Cardiac muscle cell (in vitro differentiated cells and primary cell): Measurements from ENCODE around the gene ENG. TPM values are rescaled to one million over a fixed set of nuclear protein-coding genes. Genes with fewer than 3 reads are reported as not detected.

ENCODE experiments used
- DNase-seq, 2 donors: peaks; one replicate each; pipeline versions ENCODE4 v3.0.0 to v3.0.0-alpha.2; 2010 to 2017; ENCODE audit warnings: low read depth in 1 of 2, low spot score in 1 of 2
- H3K27ac ChIP-seq: fragments of 200-600 bp; sonication (generic); 2 replicates; pipeline ENCODE4 v1.5.1; 2016
- H3K27me3 ChIP-seq: fragments of 200-600 bp; sonication (generic); 2 replicates; pipeline ENCODE4 v1.6.0; 2016; ENCODE audit warnings: control low read depth
- H3K36me3 ChIP-seq: fragments of 200-600 bp; sonication (generic); 2 replicates; pipeline ENCODE4 v1.5.1; 2016; ENCODE audit warnings: control low read depth
- H3K4me1 ChIP-seq: fragments of 200-600 bp; sonication (generic); 2 replicates; pipeline ENCODE4 v1.8.1; 2017; ENCODE audit warnings: low read depth, mild to moderate bottlenecking, mixed run types
- H3K4me3 ChIP-seq: fragments of 200-600 bp; sonication (generic); 2 replicates; pipeline ENCODE4 v1.5.1; 2016; ENCODE audit warnings: mild to moderate bottlenecking
- H3K9me3 ChIP-seq: fragments of 200-600 bp; sonication (generic); 2 replicates; pipeline ENCODE4 v1.5.1; 2017; ENCODE audit warnings: low read depth, mild to moderate bottlenecking, control low read depth
- polyA plus RNA-seq: library from polyadenylated mRNA; unstranded; fragments of >200 nt; fragmentation: Nextera tagmentation; extraction: Ambion mirVana; gene quantifications from 2 replicates; pipeline ENCODE4 v1.2.1, GENCODE V29; 2016
- total RNA-seq: library from RNA; depleted of rRNA; stranded (reverse); fragments of >200 nt; gene quantifications from 2 replicates; pipeline ENCODE4 v1.2.3, GENCODE V29; 2016
- TF ChIP-seq, protein P1 (sequence below): IDR thresholded peaks from 2 replicates; pipeline ENCODE4 v1.5.1; 2012; ENCODE audit warnings: low read depth, mild to moderate bottlenecking, low read length

ENG gene
- total and polyA plus RNA-seq, 2 experiments from 2014 or later: 12.6 to 15.8 TPM

DNA sequence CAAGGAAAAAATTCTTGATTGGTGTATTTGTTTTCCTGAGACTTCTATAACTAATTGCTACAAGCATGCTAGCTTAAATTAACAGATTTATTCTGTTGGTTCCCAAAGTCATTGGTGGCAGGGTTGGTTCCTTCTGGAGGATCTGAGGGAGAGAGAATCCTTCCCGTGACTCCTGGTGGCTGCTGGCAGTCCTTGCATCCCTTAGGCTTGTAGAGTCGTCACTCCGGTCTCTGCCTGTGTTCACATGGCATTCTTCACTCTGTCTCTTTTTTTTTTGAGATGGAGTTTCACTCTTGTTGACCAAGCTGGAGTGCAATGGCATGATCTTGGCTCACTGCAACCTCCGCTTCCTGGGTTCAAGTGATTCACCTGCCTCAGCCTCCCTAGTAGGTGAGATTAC lies 63.4 kb downstream of the ENG start:
- no peak for DNase-seq
- peaks cover 4% of the 10 kb centered on the region for H3K4me1 ChIP-seq
- H3K9me3 ChIP-seq: no peaks in the 10 kb centered on the region
- peaks cover 47% of the 10 kb centered on the region for H3K36me3 ChIP-seq
- TF ChIP-seq, protein P1, sequence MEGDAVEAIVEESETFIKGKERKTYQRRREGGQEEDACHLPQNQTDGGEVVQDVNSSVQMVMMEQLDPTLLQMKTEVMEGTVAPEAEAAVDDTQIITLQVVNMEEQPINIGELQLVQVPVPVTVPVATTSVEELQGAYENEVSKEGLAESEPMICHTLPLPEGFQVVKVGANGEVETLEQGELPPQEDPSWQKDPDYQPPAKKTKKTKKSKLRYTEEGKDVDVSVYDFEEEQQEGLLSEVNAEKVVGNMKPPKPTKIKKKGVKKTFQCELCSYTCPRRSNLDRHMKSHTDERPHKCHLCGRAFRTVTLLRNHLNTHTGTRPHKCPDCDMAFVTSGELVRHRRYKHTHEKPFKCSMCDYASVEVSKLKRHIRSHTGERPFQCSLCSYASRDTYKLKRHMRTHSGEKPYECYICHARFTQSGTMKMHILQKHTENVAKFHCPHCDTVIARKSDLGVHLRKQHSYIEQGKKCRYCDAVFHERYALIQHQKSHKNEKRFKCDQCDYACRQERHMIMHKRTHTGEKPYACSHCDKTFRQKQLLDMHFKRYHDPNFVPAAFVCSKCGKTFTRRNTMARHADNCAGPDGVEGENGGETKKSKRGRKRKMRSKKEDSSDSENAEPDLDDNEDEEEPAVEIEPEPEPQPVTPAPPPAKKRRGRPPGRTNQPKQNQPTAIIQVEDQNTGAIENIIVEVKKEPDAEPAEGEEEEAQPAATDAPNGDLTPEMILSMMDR: no peak
- no peak overlapping the region for H3K27ac ChIP-seq
- no peak overlapping the region for H3K4me3 ChIP-seq
- H3K27me3 ChIP-seq: no peaks in the 10 kb centered on the region

DNA sequence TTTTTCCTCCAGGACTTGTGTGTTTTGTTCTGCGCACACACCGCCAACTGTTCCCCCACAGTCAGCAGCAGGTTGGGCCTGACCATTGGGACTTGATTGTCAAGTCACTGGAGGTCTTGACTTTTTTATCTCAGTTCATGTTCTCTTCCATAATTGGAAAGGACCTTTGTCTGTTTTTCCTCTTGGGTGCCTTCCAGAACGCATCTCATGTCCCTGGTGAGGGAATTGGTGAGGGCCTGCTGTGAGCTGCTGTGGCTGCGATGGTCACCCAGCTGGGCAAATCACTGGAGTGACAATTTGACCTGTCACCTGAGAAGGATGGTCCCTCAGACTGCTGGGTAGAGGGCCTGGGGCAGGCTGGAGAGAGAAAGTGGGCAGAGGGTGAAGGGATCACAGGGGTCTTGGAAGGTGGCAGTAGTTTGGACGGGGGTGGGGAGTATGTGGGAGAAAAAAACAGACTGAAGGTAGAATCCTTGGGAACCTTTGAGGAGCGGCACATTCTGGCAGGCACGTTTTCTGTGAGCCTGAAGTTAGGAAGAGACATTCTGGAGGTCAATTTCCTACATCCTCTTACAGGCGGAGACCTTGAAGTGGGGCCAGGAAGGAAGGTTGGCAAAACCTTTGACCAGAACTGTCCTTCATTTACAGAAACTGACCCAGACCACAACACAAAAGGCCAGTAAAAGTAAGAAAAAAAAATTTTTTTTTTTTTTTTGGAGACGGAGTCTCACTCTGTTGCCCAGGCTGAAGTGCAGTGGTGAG lies 64.2 kb downstream of the ENG start:
- Histone ChIP-seq H3K9me3 (no peaks in the 10 kb centered on the region), H3K27me3 (no peaks in the 10 kb centered on the region), H3K4me1 (peaks cover 4% of the 10 kb centered on the region), H3K27ac (peak overlapping the region; percentile 63), H3K4me3 (no peak overlapping the region), H3K36me3 (peaks cover 47% of the 10 kb centered on the region)
- TF ChIP-seq, protein P1: no peak
- no peak for DNase-seq

DNA sequence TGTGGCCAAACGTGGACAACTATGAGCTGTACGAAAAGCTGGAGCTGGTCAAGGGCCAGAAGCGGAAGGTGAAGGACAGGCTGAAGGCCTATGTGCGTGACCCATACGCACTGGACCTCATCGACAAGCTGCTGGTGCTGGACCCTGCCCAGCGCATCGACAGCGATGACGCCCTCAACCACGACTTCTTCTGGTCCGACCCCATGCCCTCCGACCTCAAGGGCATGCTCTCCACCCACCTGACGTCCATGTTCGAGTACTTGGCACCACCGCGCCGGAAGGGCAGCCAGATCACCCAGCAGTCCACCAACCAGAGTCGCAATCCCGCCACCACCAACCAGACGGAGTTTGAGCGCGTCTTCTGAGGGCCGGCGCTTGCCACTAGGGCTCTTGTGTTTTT lies 65.3 kb downstream of the ENG start:
- H3K27me3 ChIP-seq: no peaks in the 10 kb centered on the region
- TF ChIP-seq, protein P1: no peak
- no peaks in the 10 kb centered on the region for H3K9me3 ChIP-seq
- no peak overlapping the region for H3K27ac ChIP-seq
- no peak overlapping the region for H3K4me3 ChIP-seq
- no peak for DNase-seq
- peaks cover 47% of the 10 kb centered on the region for H3K36me3 ChIP-seq
- H3K4me1 ChIP-seq: peaks cover 4% of the 10 kb centered on the region

DNA sequence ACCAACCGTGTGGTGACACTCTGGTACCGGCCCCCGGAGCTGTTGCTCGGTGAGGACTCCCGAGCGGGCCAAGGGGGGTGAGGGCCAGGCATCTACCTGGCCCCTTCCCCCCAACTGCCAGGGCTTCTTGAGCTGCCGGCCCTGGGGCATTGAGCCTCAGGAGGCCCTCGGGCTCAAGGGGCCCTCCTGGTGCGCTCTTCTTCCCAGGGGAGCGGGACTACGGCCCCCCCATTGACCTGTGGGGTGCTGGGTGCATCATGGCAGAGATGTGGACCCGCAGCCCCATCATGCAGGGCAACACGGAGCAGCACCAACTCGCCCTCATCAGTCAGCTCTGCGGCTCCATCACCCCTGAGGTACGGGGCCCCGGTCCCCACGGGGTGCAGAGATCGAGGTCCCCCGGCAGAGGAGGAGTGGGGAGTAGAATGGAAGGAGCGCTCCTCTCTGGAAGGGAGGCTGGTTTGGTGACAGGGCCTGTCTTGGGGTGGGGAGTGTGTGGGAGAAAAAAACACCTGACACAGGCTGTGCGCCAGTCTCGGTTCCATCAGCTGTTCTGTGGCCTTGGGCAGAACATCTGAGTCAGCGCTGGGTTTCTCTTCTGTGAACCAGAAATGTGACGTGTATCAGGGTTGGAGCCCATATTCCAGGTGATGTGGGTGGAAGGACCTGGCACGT lies 66.0 kb downstream of the ENG start:
- H3K9me3 ChIP-seq: no peaks in the 10 kb centered on the region
- no peak for DNase-seq
- TF ChIP-seq, protein P1: no peak
- no peak overlapping the region for H3K4me3 ChIP-seq
- no peaks in the 10 kb centered on the region for H3K27me3 ChIP-seq
- no peak overlapping the region for H3K27ac ChIP-seq
- peaks cover 47% of the 10 kb centered on the region for H3K36me3 ChIP-seq
- peaks cover 4% of the 10 kb centered on the region for H3K4me1 ChIP-seq

DNA sequence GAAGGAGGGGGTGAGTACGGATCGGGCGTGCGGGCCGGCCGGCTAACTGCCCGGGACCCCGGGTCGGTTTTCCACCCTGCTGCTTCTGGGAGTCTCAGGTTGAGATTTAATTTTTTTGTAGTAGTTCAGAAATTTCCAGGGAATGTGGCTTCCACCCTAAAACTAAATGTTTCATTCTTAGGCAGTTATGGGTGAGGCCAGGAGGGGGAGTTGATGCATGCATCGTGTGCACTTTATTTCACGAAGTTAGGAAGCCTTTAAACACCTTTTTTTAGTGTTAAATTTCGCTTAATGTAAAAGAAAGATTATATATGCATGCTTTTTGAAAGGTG lies 67.7 kb downstream of the ENG start:
- Histone ChIP-seq H3K27ac (peak overlapping the region; percentile 95), H3K4me3 (peak overlapping the region; percentile 86), H3K27me3 (no peaks in the 10 kb centered on the region), H3K9me3 (no peaks in the 10 kb centered on the region), H3K36me3 (peaks cover 42% of the 10 kb centered on the region), H3K4me1 (peaks cover 4% of the 10 kb centered on the region)
- DNase-seq: peak in 1 of 2 donors; percentile 38
- TF ChIP-seq, protein P1: peak; percentile 54
